GM23338 (cell line): ENCODE results near the gene PDCD10.

Experiments
- EZH2 ChIP-seq: fragments of 200-600 bp; sonication (generic); IDR thresholded peaks from one replicate; pipeline ENCODE4 v1.8.0; 2017; ENCODE audit warnings: antibody characterized with exemption, mild to moderate bottlenecking, low read depth; ENCODE audit not compliant: unreplicated experiment
- REST ChIP-seq: IDR thresholded peaks from one replicate; pipeline ENCODE4 v1.6.1; 2018; ENCODE audit warnings: antibody characterized with exemption; ENCODE audit not compliant: unreplicated experiment
- ZNF114 ChIP-seq: fragments of 250-450 bp; sonication (Bioruptor Pico); IDR thresholded peaks from 2 replicates; pipeline ENCODE4 v1.5.0; 2020; ENCODE audit warnings: mild to moderate bottlenecking, moderate library complexity
- TF ChIP-seq, protein P1 (sequence below), 2 experiments: fragments of 200-600 bp in 1 of 2; sonication (generic) in 1 of 2; conservative IDR thresholded peaks; 2 replicates each; pipeline versions ENCODE4 v1.5.1 to v1.6.1; 2016 to 2017; ENCODE audit warnings: antibody characterized with exemption in 2 of 2, low read depth in 2 of 2, mild to moderate bottlenecking in 2 of 2, moderate library complexity in 1 of 2

DNA sequence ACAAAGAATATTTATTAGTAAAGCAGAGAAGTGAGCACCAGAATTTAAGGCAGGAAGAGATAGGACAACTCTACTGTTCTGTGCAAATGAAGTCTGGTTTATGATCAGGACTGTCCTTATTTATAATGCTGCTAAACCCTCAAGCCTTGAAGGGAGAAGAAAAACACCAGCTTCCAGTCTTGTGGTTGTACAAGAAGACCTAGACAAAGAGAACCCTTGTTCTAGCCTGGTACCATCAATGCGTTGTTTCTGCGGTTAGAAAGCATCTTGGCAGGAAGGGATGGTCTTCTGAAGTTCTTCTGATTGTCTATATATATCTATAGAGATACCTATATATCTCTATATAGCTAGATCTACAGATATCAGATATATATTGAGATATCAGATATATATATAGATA lies 33.8 kb downstream of the PDCD10 start:
- TF ChIP-seq, protein P1, sequence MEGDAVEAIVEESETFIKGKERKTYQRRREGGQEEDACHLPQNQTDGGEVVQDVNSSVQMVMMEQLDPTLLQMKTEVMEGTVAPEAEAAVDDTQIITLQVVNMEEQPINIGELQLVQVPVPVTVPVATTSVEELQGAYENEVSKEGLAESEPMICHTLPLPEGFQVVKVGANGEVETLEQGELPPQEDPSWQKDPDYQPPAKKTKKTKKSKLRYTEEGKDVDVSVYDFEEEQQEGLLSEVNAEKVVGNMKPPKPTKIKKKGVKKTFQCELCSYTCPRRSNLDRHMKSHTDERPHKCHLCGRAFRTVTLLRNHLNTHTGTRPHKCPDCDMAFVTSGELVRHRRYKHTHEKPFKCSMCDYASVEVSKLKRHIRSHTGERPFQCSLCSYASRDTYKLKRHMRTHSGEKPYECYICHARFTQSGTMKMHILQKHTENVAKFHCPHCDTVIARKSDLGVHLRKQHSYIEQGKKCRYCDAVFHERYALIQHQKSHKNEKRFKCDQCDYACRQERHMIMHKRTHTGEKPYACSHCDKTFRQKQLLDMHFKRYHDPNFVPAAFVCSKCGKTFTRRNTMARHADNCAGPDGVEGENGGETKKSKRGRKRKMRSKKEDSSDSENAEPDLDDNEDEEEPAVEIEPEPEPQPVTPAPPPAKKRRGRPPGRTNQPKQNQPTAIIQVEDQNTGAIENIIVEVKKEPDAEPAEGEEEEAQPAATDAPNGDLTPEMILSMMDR (conservative IDR thresholded peaks at IDR 0.05; ENCODE audit: low read depth in 2 of 2) = no peak
- no peak for TF ChIP-seq EZH2
- no peak for TF ChIP-seq REST
- TF ChIP-seq ZNF114 = no peak
